Activated CD4-positive, alpha-beta T cell treated with anti-CD3 and anti-CD28 coated beads, Interleukin-2, amount 10 ng/mL, durations not matched to agents 24 days and 14 days (primary cell): ENCODE data around the gene IGFL1. TPM values are rescaled to one million over a fixed set of nuclear protein-coding genes. Genes with fewer than 3 reads are reported as not detected.
"Not testable (repeated sequence)": the region's sequence is repeated elsewhere in the genome, so short reads cannot be mapped to it uniquely, and the experiment has no call there.

Source experiments
- DNase-seq: peaks from one replicate; pipeline ENCODE4 v3.0.0; 2022
- H3K27ac Mint-ChIP-seq: one replicate; pipeline ENCODE4 v1.8.0; 2022; ENCODE audit warnings: mild to moderate bottlenecking, mixed read lengths
- H3K27me3 Mint-ChIP-seq: one replicate; pipeline ENCODE4 v1.8.0; 2022; ENCODE audit warnings: mixed read lengths
- H3K36me3 Mint-ChIP-seq: one replicate; pipeline ENCODE4 v1.8.0; 2022; ENCODE audit warnings: low read depth, mild to moderate bottlenecking, mixed read lengths
- H3K4me1 Mint-ChIP-seq: one replicate; pipeline ENCODE4 v1.8.0; 2021; ENCODE audit warnings: mixed read lengths
- H3K4me3 Mint-ChIP-seq: one replicate; pipeline ENCODE4 v1.8.0; 2022; ENCODE audit warnings: mild to moderate bottlenecking, moderate library complexity, mixed read lengths
- H3K9me3 Mint-ChIP-seq: one replicate; pipeline ENCODE4 v1.8.0; 2021; ENCODE audit warnings: mixed read lengths
- intact Hi-C: fragments of 100-400 bp; cut with micrococcal nuclease; formaldehyde crosslinking; loops from one replicate; pipeline ENCODE4 v1.15.1; 2023
- total RNA-seq: library from RNA; stranded (reverse); gene quantifications from 2 replicates; pipeline ENCODE4 v1.2.3, GENCODE V29; 2022

IGFL1 gene
- total RNA-seq, 1 donor from 2014 or later = not detected

DNA sequence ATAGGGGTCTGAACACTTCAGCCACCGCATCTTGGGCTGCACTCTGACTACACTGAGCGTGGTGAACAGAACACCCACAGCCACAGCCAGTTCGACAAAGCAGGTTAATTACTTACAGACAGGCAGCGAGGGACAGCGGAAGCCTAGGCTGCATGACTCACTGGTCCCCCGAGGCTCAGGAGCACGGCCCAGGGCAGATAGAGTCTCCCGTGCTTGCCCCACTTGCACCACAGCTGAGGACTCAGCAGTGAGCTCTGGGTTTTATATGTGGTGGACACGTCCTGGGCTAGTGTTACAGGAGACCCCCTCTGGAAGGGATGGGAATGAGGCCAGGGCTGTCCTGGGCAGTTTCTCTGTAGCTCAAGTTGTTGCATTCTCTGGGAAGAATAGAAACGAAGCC is 5.8 kb upstream of the IGFL1 start:
- H3K4me3 Mint-ChIP-seq, H3K27me3 Mint-ChIP-seq, H3K9me3 Mint-ChIP-seq, H3K36me3 Mint-ChIP-seq, H3K27ac Mint-ChIP-seq, DNase-seq, H3K4me1 Mint-ChIP-seq, intact Hi-C loops: not testable (repeated sequence)

GRCh38 chr19:46224773-46225172 is 4.8 kb upstream of the IGFL1 start:
- Mint-ChIP-seq H3K4me1 (peaks cover 5% of the 10 kb centered on the region), H3K9me3 (no peaks in the 10 kb centered on the region), H3K4me3 (no peak overlapping the region), H3K27ac (no peak overlapping the region), H3K27me3 (peaks cover 4% of the 10 kb centered on the region), H3K36me3 (no peaks in the 10 kb centered on the region)
- DNase-seq = no peak
- intact Hi-C loops = no loop called here

DNA sequence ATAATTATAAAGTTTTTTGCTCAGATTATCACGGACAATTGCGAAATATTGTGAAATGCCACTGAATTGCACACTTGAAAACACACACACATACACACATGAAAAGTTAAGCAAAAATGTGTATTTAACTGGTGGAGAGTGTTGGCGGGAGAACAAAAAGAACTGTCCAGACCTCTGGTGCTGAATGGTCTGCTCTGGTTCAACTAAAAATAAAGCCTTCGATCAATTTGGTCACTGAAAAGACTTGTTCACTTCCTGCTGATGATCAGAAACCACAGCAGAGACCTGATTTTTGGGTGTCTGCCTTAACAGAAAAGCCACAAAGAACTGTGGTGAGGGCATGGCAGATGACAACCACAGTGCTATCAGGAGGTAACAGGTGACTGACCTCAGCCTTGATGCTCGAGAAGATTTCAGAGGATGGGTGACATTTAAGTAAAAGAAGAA is 4.0 kb upstream of the IGFL1 start:
- intact Hi-C loops = no loop called here
- Mint-ChIP-seq H3K27me3 (peaks cover 6% of the 10 kb centered on the region), H3K27ac (no peak overlapping the region), H3K4me3 (no peak overlapping the region), H3K36me3 (no peaks in the 10 kb centered on the region), H3K9me3 (no peaks in the 10 kb centered on the region), H3K4me1 (peaks cover 5% of the 10 kb centered on the region)
- no peak for DNase-seq

GRCh38 chr19:46226438-46226973 is 3.0 kb upstream of the IGFL1 start:
- H3K36me3 Mint-ChIP-seq = no peaks in the 10 kb centered on the region
- H3K4me1 Mint-ChIP-seq = peaks cover 5% of the 10 kb centered on the region
- H3K27ac Mint-ChIP-seq = no peak overlapping the region
- no peak for DNase-seq
- H3K9me3 Mint-ChIP-seq = no peaks in the 10 kb centered on the region
- intact Hi-C loops = no loop called here
- no peak overlapping the region for H3K4me3 Mint-ChIP-seq
- peaks cover 7% of the 10 kb centered on the region for H3K27me3 Mint-ChIP-seq

DNA sequence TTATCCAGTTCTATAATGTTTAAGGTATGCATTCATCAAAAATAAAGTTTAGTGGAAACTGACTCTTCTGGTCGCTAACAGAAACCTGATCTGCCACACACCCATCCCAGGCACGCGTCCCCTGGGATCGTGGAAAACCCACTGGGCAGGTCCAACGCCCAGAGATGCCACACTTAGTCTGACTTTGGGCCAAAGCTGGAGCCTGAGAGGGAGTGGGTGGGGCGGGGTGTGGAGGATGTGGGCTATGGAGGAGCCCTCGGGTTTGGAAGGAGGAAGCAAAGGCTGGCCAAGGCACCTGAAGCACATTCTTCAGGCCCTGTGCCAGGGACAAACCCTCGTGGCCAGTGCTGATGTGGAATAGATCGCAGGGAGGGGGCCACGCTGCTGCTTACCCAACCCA is 2.5 kb downstream of the IGFL1 start:
- Mint-ChIP-seq H3K9me3 (no peaks in the 10 kb centered on the region), H3K4me3 (no peak overlapping the region), H3K36me3 (no peaks in the 10 kb centered on the region), H3K27me3 (peaks cover 17% of the 10 kb centered on the region), H3K27ac (no peak overlapping the region), H3K4me1 (no peaks in the 10 kb centered on the region)
- DNase-seq = no peak
- intact Hi-C loops = no loop called here

GRCh38 chr19:46232468-46232867 is 2.9 kb downstream of the IGFL1 start:
- Mint-ChIP-seq H3K4me1 (no peaks in the 10 kb centered on the region), H3K27ac (no peak overlapping the region), H3K36me3 (no peaks in the 10 kb centered on the region), H3K27me3 (peaks cover 17% of the 10 kb centered on the region), H3K4me3 (no peak overlapping the region), H3K9me3 (no peaks in the 10 kb centered on the region)
- intact Hi-C loops = no loop called here
- DNase-seq = no peak

GRCh38 chr19:46232938-46233621 is 3.5 kb downstream of the IGFL1 start:
- no peaks in the 10 kb centered on the region for H3K4me1 Mint-ChIP-seq
- intact Hi-C loops = no loop called here
- H3K27me3 Mint-ChIP-seq = peaks cover 17% of the 10 kb centered on the region
- no peak overlapping the region for H3K4me3 Mint-ChIP-seq
- H3K27ac Mint-ChIP-seq = no peak overlapping the region
- DNase-seq = no peak
- H3K36me3 Mint-ChIP-seq = no peaks in the 10 kb centered on the region
- no peaks in the 10 kb centered on the region for H3K9me3 Mint-ChIP-seq

GRCh38 chr19:46233871-46234270 is 4.3 kb downstream of the IGFL1 start:
- H3K4me3 Mint-ChIP-seq, H3K9me3 Mint-ChIP-seq, intact Hi-C loops, H3K27ac Mint-ChIP-seq, DNase-seq, H3K4me1 Mint-ChIP-seq, H3K36me3 Mint-ChIP-seq: not testable (repeated sequence)
- peaks cover 24% of the 10 kb centered on the region for H3K27me3 Mint-ChIP-seq

GRCh38 chr19:46238141-46238540 is 8.6 kb downstream of the IGFL1 start:
- H3K27ac Mint-ChIP-seq, H3K4me3 Mint-ChIP-seq, H3K9me3 Mint-ChIP-seq, DNase-seq, intact Hi-C loops, H3K4me1 Mint-ChIP-seq, H3K36me3 Mint-ChIP-seq: not testable (repeated sequence)
- peaks cover 49% of the 10 kb centered on the region for H3K27me3 Mint-ChIP-seq

GRCh38 chr19:46239193-46240024 is 9.9 kb downstream of the IGFL1 start:
- no peaks in the 10 kb centered on the region for H3K9me3 Mint-ChIP-seq
- no peak overlapping the region for H3K27ac Mint-ChIP-seq
- no peak overlapping the region for H3K4me3 Mint-ChIP-seq
- no peaks in the 10 kb centered on the region for H3K36me3 Mint-ChIP-seq
- H3K4me1 Mint-ChIP-seq = no peaks in the 10 kb centered on the region
- intact Hi-C loops = no loop called here
- no peak for DNase-seq
- H3K27me3 Mint-ChIP-seq = peaks cover 58% of the 10 kb centered on the region

DNA sequence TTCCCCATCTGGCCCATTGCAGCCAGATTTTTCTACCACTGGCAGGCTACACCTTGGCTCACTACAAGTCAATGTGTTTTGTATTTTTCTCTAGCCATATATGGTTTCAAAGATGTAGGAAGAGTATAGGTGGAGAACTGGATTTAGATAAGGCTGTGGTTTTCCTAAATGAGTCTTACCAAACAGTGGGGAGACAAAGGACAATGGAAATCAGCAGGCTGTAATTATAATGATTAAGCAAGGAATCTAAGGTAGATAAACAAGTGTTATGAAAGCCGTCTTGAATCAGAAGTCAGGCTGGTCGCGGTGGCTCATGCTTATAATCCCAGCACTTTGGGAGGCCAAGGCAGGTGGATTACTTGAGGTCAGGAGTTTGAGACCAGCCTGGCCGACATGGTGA is 11.2 kb downstream of the IGFL1 start:
- DNase-seq = no peak
- peaks cover 57% of the 10 kb centered on the region for H3K27me3 Mint-ChIP-seq
- H3K4me3 Mint-ChIP-seq = no peak overlapping the region
- intact Hi-C loops = no loop called here
- H3K27ac Mint-ChIP-seq = no peak overlapping the region
- no peaks in the 10 kb centered on the region for H3K36me3 Mint-ChIP-seq
- H3K9me3 Mint-ChIP-seq = no peaks in the 10 kb centered on the region
- H3K4me1 Mint-ChIP-seq = no peaks in the 10 kb centered on the region

- no peaks in the 10 kb centered on the region for H3K9me3 Mint-ChIP-seq
- no peaks in the 10 kb centered on the region for H3K4me1 Mint-ChIP-seq
- no peak overlapping the region for H3K4me3 Mint-ChIP-seq
- no peak for DNase-seq
- no peak overlapping the region for H3K27ac Mint-ChIP-seq
- no peaks in the 10 kb centered on the region for H3K36me3 Mint-ChIP-seq
- H3K27me3 Mint-ChIP-seq = peaks cover 56% of the 10 kb centered on the region
- intact Hi-C loops = no loop called here
These were observed 12.1 kb downstream of the IGFL1 start for GRCh38 chr19:46241626-46242025.

GRCh38 chr19:46243081-46243654 is 13.6 kb downstream of the IGFL1 start:
- DNase-seq, H3K9me3 Mint-ChIP-seq, intact Hi-C loops, H3K27ac Mint-ChIP-seq, H3K4me1 Mint-ChIP-seq, H3K36me3 Mint-ChIP-seq, H3K4me3 Mint-ChIP-seq: not testable (repeated sequence)
- peaks cover 58% of the 10 kb centered on the region for H3K27me3 Mint-ChIP-seq

- Mint-ChIP-seq H3K36me3 (no peaks in the 10 kb centered on the region), H3K4me3 (no peak overlapping the region), H3K4me1 (no peaks in the 10 kb centered on the region), H3K27me3 (peaks cover 54% of the 10 kb centered on the region), H3K27ac (no peak overlapping the region), H3K9me3 (no peaks in the 10 kb centered on the region)
- no peak for DNase-seq
- intact Hi-C loops = no loop called here
These were observed 20.7 kb downstream of the IGFL1 start for GRCh38 chr19:46250076-46250735.
